MM.1S (cell line): ENCODE data around the gene KRTAP12-3.

Source experiments
- EZH2 ChIP-seq: fragments of 300-600 bp; sonication (generic); optimal IDR thresholded peaks from 2 replicates; pipeline ENCODE3; 2017; ENCODE audit warnings: low read depth, mild to moderate bottlenecking, antibody characterized with exemption, low read length, mixed read lengths
- TF ChIP-seq, protein P1 (sequence below): fragments of 300-600 bp; sonication (generic); IDR thresholded peaks from 2 replicates; pipeline ENCODE4 v1.5.1; 2016; ENCODE audit warnings: antibody characterized with exemption, low read length, mixed read lengths

GRCh38 chr21:44616591-44616926 is 41.2 kb upstream of the KRTAP12-3 start:
- TF ChIP-seq, protein P1, sequence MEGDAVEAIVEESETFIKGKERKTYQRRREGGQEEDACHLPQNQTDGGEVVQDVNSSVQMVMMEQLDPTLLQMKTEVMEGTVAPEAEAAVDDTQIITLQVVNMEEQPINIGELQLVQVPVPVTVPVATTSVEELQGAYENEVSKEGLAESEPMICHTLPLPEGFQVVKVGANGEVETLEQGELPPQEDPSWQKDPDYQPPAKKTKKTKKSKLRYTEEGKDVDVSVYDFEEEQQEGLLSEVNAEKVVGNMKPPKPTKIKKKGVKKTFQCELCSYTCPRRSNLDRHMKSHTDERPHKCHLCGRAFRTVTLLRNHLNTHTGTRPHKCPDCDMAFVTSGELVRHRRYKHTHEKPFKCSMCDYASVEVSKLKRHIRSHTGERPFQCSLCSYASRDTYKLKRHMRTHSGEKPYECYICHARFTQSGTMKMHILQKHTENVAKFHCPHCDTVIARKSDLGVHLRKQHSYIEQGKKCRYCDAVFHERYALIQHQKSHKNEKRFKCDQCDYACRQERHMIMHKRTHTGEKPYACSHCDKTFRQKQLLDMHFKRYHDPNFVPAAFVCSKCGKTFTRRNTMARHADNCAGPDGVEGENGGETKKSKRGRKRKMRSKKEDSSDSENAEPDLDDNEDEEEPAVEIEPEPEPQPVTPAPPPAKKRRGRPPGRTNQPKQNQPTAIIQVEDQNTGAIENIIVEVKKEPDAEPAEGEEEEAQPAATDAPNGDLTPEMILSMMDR = no peak
- TF ChIP-seq EZH2 = no peak
